RKO (cell line): ENCODE results near the gene MDH1.
"Not testable (repeated sequence)": the region's sequence is repeated elsewhere in the genome, so short reads cannot be mapped to it uniquely, and the experiment has no call there.

Experiments used
- DNase-seq: peaks from one replicate; pipeline ENCODE4 v3.0.0-alpha.2; 2016; ENCODE audit warnings: low spot score

MDH1 gene

DNA sequence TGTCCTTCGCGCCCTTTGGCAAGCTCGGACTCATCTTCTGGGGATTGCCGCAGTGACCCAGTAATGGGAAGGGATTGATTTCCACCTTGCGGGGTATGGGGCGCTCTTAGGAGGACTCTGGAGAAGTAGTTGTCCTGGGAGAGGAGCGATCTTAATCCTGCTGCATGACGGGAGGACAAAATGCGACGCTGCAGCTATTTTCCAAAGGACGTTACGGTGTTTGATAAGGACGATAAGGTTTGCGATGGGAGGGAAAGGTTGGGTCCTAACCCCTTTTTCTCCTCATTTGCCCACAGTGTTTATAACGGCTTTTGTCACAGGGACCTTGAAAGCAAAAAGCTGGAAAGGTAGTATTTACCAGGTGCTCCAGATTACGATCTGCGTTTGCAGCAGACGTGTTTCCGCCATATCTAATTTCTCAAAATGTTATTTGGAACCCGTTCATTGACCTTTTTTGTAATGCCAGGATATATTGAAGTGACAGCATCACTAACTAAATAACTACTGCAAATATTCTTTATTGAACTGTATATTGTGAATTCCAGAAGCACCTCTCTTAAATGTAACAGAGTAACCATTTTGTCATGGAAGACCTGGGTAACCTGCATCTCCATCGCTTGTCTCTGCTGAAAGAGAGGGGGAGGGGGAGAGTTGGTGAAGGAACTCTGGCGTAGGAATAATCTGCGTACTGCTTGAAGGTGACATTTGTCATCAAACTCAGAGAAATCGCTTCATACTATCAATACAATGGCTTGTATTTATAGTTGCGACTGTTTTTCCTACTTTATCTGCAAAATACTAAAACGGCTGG is 590 bp downstream of the MDH1 start:
- DNase-seq = peak; percentile 49

DNA sequence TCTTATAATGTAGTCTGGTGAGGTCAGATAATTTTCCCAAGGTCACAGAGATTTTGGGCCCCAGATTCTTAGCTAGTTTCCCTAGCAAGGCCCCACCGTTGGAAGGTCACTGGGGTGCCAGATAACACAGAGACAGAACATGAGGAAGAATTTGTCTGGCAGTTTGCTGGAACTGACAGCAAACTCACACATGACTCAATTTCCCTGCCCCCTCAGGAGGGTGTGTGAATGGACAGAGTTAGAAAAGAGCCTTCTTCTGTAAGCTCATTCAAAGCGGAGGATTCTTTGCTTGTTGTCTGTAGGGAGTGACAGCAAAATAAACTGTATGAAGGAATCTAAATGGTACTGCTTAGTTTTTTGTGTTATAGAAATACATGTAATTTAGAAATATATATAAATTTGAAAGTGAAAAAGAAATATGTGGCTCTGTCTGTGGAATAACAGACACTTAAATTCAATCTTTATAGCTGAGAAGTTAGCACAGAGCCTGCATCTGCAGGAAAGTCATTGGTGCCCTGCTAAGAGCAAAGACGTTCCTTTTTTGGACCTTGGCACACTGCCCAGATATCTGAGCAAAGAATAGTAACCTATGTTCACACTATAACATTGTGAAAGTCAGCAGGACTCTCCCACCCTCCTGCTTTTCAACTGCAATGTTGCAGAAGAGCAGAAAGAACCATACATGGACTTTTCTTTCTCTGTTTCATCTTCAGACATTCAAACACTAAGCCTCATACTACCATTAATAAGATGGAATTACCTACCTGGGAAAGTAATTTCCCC is 2.1 kb downstream of the MDH1 start:
- DNase-seq = peak; percentile 66

DNA sequence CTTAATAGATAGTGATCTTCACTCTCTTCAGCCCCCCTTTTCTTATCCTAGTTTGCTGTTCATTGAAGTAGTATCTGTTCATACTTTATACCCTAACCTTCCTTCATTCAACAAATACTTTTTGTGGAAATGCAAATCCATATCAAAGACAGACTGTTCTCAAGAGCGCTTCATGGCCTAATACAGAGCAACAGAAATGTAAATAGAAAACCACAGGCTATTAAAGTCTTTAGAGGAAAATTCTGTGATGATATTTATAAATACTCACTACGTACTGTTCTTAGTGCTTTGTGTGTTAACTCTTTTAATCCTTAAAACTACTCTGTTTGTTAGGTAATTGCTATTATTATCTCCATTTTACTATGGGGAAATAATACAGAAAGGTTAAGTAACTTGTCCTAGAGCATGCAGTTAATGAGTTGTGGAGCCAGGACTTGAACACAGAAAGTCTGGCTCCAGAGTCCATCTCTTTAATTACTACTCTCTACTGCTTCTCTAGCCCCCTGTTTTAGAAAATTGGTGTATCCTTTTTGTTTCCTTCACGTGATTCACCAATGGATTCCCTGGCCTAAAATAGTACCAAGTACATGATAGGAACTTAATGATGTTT is 2.9 kb downstream of the MDH1 start:
- no peak for DNase-seq

DNA sequence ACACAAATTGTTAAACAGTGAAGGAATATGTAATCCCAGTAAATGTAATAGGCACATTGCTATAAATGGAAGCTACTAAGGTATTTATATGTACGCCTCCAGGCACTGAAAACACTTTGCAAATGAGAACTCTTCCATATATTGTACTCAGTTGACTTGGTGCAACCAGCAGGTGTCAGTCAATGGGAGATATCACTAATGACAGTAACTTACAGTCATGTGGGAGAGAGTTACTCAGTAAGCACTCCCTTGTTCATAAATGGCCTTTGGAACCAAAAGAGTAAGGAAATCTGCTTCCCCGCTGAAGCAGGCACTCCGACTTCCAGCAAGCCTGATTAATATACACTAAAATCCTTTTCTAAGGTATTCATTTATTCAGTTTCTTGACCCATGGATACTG is 5.9 kb downstream of the MDH1 start:
- DNase-seq = peak; percentile 18

DNA sequence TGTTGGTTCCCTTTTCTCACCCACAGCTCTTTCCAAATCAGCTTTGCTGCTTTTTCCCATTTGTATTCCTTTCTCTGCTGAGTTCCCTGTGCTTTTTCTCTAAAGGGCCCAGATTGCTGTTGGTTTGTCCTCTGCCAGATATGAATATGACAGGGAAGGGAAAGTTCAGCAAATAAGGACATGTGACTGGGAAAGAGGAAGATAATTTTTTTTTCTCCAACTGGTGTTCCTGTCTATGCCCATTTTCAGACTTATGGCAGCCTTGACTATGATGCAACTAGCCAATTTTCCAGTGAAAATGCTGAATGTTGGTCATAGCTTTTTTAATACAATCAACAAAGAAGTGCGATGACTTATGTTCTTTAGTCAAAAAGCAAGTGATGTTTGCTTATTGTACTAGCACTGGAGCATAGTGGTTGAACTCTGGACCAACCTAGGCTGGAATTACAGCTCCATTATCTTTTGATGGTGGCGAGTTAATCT is 7.7 kb downstream of the MDH1 start:
- no peak for DNase-seq

DNA sequence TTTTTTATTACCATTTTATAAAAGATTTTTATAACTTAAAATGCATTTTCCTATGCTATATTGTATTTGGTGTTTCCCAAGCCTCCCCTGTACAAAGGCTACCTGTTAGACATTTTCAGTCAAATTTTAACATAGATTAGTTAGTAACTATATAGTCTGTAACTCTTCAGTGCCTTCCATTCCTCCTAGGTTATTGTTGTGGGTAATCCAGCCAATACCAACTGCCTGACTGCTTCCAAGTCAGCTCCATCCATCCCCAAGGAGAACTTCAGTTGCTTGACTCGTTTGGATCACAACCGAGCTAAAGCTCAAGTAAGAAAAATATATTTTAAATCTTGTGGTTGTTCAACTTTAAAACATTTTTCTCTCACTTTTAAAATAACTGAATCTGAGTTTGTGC is 10.2 kb downstream of the MDH1 start:
- DNase-seq = no peak

DNA sequence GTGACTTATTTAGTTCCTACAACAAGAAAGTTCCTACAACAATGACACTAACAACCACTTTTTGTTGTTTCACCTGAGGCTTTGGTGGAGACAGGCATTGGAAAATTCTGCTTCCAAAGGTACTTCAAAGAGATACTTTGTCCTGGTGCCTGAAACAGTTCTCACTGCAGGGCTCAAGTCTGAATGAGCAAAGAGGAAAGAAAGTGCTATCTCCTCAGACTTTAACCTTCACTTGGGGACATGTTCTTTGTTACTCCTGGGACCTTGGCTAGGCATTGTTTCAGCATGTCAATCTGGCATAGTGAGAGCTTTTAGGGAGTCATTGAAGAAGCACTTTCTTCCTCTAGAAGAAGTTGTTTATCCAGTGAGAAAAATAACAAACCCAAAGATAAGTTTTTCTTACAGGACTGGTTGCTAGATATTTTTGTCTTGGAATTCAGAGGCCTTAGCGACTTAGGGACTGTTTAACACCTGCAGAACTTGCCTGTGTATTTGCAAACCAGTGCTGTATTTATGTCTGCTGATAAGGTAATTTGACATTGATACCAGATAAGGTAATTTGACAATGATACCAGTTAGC is 12.2 kb downstream of the MDH1 start:
- DNase-seq = no peak

DNA sequence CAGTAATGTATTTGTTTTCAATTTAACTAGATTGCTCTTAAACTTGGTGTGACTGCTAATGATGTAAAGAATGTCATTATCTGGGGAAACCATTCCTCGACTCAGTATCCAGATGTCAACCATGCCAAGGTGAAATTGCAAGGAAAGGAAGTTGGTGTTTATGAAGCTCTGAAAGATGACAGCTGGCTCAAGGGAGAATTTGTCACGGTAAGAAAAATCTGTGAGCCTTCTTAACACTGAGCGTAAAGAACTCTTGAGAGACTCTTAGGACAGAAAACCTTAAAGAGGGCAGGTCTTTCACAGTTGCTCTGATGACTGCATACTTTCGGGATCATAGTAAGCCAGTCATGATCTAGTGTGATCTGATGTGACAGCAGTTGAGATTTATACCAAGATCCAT is 15.9 kb downstream of the MDH1 start:
- no peak for DNase-seq

DNA sequence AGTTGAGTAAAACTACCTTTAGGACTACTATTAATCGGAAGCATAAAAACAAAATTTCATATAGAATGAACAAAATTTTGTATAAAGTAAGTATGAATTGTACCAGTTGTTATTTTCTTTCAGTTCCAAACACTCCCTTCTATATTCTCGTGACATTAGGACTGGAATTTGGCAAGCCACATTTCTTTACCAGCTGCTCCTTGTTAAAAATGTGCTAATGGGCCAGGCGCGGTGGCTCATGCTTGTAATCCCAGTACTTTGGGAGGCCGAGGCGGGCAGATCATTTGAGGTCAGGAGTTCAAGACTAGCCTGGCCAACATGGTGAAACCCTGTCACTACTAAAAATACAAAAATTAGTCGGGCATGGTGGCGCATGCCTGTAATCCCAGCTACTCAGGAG is 20.1 kb downstream of the MDH1 start:
- not testable (repeated sequence) for DNase-seq

DNA sequence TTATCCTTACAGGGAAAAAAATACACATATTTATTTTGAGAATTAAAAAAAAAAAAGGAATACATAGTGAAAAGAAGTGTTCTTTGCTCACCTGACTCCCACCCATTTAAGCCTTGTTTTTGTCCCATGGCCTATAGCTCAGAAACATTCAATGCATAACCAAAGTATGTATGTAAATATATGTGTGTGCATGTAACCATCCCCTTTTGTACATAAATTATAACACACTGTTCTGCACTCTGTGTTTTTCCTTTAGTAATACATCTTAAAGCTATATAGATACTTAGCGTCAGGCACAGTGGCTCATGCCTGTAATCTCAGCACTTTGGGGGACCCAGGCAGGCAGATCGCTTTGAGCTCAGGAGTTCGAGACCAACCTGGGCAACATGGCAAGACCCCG is 21.8 kb downstream of the MDH1 start:
- no peak for DNase-seq

DNA sequence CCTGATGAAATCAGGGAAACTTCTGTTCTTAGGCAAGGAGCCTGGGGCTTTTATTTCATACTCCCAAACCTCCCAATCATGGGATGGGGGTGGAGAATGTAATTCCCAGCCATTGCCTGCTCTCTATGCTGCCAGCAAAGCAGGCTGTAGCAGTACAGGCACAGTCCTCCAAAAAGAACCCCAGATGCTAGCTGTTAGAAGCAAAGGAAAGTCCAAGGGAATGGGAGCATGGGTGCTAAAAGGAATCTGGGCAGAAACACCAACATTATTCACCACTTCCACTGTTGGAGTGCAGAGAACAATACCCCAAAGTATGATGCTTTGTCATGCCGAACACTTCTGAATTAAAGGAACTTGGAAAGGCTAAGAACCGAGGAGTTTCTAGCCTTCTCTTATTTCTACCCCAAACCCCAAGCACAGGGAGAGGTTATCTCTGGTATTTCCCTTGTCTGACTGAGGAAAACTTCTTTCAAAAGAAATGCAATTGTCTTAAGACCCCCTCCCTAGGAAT is 24.7 kb downstream of the MDH1 start:
- DNase-seq = no peak

DNA sequence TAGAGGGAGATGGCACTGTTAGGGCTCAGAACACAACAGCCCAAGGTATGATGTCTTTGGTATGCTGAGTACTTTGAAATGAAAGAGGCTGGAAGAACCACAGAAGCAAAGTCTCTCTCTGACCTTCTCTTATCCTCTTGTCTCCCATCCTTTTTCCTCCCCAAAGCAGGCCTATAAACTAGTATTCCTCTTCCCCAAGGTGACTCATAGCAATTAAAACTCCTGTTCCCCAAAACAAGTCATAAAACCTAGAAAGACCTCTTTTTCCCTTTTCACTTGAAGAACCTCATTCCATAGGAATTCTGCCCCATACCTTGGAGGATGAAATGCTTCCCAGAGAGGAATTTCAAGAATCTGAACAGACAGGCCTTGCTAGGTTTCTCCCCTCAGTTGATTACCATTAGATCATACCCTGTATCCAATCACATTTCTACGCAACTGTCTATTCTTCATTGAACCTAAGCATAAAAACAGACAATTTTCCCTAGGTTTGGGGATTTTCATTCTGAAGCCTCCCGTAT is 25.7 kb downstream of the MDH1 start:
- DNase-seq = no peak

DNA sequence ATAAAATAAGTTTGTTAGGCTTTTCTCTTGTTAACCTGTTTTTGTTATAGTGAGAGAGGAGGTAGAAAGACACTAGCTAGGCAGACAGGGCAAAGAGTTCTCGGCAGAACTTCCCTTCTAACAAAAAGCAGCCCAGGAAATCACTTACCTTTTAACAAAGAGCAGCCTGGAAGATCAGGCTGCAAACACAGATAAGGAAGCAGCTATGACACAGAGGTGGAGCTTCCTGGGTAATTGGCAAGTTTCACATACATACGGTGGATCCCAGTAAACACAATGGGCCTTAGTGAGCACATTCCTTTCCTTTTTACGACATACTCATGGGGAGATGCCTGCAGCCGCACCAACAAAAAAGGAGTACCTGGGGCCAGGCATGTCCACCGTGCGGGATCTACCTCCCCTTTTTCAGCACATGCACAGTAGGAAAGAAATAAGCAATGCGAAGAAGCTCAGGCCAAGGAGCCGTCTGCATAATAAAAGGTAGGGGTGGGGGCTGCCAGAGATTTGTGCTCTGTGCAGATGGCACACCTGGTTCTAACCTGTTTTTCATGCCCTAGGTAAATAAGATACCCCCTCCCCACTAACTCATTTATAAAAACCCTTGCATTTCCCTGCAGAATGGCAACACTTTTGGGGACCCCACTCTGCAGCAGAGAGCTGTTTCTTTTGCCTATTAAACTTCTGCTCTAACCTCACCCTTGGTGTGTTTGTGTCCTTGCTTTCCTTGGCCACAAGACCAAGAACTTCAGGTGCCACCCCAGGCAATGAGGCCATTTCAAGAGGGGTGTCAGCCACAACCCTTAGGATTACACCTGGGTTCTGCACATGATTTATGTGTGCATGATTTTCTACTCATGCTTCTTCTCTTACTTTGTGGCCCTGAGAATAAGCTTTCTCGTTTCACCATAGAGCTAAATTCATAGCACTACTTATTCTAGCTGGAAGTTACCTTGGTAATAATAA is 26.5 kb downstream of the MDH1 start:
- no peak for DNase-seq

DNA sequence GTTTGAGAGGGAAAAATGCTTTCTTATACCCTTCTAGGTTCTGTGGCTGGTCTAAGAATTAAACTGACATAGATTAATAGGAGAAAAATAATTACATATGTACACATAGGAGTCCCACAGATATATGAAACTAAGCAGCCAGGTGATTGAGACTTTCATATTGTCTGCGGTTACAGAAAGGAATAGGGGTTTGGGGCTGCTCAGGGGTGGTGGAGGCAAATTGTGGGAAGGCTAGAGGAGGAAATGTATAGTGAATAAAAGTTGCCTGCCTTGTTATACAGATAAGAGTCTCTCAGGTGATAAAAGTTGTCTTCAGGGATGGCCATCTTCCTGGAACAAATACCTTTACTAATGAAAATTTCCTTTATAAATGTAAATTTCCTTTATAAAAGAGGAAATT is 28.6 kb downstream of the MDH1 start:
- DNase-seq = no peak

DNA sequence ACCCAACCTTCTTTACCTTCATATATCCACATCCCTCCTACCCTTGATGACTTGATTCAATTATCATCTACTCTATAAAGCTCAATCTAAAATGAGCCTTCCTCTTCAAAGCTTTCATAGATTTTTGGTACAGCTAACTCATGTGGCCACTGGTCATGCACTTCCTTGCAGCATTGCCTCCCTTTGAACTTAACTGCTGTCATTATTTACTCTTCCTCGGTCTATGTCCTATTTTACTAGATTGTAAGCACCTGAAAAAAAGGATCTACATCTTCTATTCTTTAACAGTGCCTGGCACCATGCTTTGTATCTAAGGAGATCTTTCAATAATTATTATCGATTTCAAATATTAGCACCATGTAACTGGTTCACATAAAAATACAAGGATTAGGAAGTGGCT is 30.6 kb downstream of the MDH1 start:
- DNase-seq = no peak

DNA sequence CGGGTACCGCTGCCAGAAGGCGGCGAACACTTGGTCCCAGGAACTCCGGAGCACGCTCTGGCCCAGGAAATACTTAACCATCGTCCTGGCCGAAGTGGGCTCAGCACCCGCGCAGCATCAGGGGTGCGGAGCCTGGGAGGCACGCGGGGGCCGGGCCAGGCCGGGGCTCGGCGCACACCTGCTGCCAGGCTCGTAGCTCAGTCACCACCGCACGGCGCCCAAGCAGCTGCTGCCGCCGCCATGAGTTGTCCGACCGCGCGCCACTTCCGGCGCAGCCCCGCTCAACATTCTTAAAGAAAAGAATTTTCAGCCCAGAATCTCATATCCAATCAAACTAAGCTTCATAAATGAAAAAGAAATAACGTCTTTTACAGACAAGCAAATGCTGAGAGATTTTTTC is 34.0 kb downstream of the MDH1 start:
- no peak for DNase-seq

DNA sequence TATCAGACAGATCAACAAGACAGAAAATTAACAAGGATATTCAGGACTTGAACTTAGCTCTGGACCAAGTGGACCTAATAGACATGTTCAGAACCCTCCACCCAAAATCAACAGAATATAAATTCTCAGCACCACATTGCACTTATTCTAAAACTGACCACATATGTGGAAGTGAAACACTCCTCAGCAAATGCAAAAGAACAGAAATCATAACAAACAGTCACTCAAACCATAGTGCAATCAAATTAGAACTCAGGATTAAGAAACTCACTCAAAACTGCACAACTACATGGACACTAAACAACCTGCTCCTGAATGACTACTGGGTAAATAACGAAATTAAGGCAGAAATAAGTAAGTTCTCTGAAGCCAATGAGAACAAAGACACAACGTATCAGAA is 35.0 kb downstream of the MDH1 start:
- DNase-seq = not testable (repeated sequence)

DNA sequence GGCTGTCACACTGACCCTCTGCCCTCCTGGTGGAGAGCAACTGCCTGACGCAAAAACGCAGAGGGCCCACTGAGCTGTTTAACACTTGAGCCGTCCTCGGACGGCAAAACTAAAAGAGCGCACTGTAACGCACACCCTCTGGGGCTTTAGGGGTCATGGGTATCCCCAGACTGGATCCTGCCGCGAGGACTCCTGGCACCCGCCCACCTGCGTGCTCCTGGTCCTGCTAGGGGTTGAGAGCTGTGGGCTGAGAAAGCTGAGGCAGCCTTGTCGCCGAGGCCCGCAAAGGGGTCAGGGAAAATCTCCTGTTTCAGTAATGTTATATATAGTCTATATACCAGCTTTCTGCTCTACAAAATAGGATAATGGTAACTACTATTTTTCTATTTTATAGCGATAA is 39.1 kb downstream of the MDH1 start:
- no peak for DNase-seq

DNA sequence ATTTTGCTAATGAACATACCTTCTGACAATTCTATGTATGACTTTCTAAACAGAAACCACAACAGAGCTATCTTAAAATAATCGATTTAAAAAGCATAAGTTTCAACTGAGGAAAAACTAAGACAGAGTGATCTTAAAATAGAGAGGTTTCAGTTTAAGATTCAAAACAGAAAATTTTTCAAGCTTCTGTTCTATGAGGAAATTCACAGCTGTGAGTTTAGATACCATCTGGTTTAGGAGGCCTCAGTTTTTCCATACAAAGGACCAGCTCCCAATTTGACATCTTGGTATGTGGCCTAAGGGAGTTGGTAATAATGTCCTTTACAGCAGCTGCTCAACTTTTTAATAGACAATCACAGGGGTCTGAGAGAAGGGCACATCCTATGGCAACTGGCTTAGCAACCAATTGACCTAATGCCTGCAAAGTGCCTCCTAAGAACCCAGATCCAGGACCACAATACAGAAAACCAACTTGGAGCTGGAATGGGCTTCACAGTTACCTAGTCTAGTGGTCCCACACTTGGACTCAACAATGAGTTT is 39.7 kb downstream of the MDH1 start:
- no peak for DNase-seq

DNA sequence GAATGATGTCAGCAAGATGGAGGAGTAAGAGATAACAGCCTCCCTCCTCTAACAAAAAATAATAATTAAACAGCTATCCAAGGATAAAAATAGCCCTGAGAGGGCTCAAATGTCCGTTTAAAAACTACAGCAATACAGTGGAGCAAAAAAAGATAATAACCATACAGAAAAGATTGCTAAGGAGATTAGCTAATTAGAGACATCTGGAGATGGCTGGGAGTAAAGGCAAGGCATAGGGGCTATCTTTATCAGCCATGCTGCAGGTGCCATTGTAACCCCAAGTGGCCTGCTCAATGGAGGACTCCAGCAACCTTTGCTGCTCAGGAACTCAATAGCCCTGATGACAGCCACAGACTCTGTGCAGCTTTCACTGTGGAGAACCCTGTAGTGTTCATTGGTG is 42.7 kb downstream of the MDH1 start:
- no peak for DNase-seq

DNA sequence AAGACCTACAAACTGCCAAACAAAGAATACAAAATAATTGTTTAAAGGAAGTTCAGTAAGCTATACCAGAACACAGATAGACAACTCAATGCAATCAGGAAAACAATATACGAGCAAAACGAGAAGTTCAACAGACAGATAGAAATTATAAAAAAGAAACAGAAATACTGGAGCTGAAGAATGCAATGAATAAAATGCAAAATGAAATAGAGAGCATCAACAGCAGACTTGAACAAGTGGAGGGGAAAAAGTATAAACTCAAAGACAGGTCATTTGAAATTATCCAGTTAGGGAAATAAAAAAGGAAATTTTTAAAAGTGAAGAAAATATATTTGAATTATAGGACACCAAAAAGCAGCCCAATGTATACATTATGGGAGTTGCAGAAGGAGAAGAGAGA is 43.6 kb downstream of the MDH1 start:
- no peak for DNase-seq
